Measurements from ENCODE around the gene BCLAF1.
"Not testable (repeated sequence)": the region's sequence is repeated elsewhere in the genome, so short reads cannot be mapped to it uniquely, and the experiment has no call there.

BCLAF1 gene

DNA sequence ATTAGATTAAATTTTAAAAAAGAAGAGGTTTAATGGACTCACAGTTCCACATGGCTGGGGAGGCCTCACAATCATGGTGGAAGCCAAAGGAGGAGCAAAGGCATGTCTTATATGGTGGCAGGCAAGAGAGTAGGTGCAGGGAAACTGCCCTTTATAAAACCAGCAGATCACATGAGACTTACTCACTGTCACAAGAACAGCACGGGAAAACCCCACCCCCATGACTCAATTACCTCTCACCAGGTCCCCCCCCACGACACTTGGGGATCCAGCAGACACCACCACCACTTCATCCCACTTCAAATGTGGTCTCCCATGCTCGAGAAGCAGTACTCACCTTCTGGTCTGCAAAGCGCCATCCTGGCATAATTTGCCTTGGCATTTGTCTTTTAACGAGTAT is 64.2 kb downstream of the BCLAF1 start:
- DNase-seq (ENCODE audit: low spot score), result no peak
- Histone ChIP-seq H3K4me3 (ENCODE audit: low read length in 2 of 2) (no peak overlapping the region), H3K36me3 (replicated peaks in 1 of 2; ENCODE audit: control insufficient read depth in 2 of 2, insufficient read depth in 2 of 2, low read length in 2 of 2) (no peaks in the 10 kb centered on the region), H4K91ac (ENCODE audit: low read depth, low read length, poor library complexity) (no peak overlapping the region), H3K79me1 (ENCODE audit: low read depth, low read length) (no peaks in the 10 kb centered on the region), H3K14ac (ENCODE audit: low read length) (no peak overlapping the region), H2AFZ (ENCODE audit: low read length) (no peak overlapping the region), H3K27me3 (ENCODE audit: control insufficient read depth in 3 of 3, insufficient read depth in 3 of 3, low read depth in 1 of 3, low read length in 3 of 3) (no peaks in the 10 kb centered on the region), H2BK12ac (ENCODE audit: low read length) (no peak overlapping the region), H2AK5ac (ENCODE audit: low read depth, low read length) (no peak overlapping the region), H3K9ac (ENCODE audit: low read depth, low read length, poor library complexity) (no peak overlapping the region), H2BK5ac (ENCODE audit: low read length) (no peak overlapping the region), H4K8ac (ENCODE audit: low read depth, low read length) (no peak overlapping the region), H3K4me1 (ENCODE audit: control insufficient read depth in 2 of 2, insufficient read depth in 1 of 2, low read depth in 1 of 2, low read length in 2 of 2) (no peaks in the 10 kb centered on the region), H3K4me2 (ENCODE audit: insufficient read depth, low read length, poor library complexity, severe bottlenecking) (no peak overlapping the region), H3K9me3 (replicated peaks in 1 of 2; ENCODE audit: control insufficient read depth in 2 of 2, insufficient read depth in 1 of 2, low read depth in 1 of 2, low read length in 2 of 2) (peaks cover 0 to 3% of the 10 kb centered on the region in 2 donors), H3K4ac (ENCODE audit: low read length) (no peak overlapping the region), H3K18ac (ENCODE audit: low read length) (no peak overlapping the region), H2BK15ac (ENCODE audit: low read length) (no peak overlapping the region), H3K23ac (ENCODE audit: low read depth, low read length, poor library complexity) (no peak overlapping the region), H3K27ac (replicated peaks; ENCODE audit: low read length) (no peak overlapping the region), H2BK120ac (ENCODE audit: low read depth, low read length) (no peak overlapping the region)
- no CpG with 5 or more reads among the region's 5 CpGs for WGBS, 2 donors (ENCODE audit: extremely low coverage in 2 of 2, insufficient read length in 2 of 2, insufficient replicate concordance in 1 of 2)

DNA sequence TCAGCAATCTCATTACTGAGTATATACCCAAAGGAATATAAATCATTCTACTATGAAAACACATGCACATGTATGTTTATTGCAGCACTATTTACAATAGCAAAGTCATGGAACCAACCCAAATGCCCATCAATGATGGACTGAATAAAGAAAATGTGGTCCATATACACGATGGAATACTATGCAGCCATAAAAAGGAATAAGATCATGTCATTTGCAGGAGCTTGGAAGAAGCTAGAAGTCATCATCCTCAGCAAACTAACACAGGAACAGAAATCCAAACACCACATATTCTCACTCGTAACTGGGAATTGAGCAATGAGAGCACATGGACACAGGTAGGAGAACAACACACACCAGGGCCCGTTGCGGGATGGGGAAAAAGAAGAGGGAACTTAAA is 64.7 kb downstream of the BCLAF1 start:
- not testable (repeated sequence) for H3K4me1 ChIP-seq (ENCODE audit: control insufficient read depth in 2 of 2, insufficient read depth in 1 of 2, low read depth in 1 of 2, low read length in 2 of 2); H3K9me3 ChIP-seq (replicated peaks in 1 of 2; ENCODE audit: control insufficient read depth in 2 of 2, insufficient read depth in 1 of 2, low read depth in 1 of 2, low read length in 2 of 2); DNase-seq (ENCODE audit: low spot score); H3K14ac ChIP-seq (ENCODE audit: low read length); H3K18ac ChIP-seq (ENCODE audit: low read length); H4K8ac ChIP-seq (ENCODE audit: low read depth, low read length); H4K91ac ChIP-seq (ENCODE audit: low read depth, low read length, poor library complexity); H3K27ac ChIP-seq (replicated peaks; ENCODE audit: low read length); H3K9ac ChIP-seq (ENCODE audit: low read depth, low read length, poor library complexity); H3K4me2 ChIP-seq (ENCODE audit: insufficient read depth, low read length, poor library complexity, severe bottlenecking); H2BK15ac ChIP-seq (ENCODE audit: low read length); H3K36me3 ChIP-seq (replicated peaks in 1 of 2; ENCODE audit: control insufficient read depth in 2 of 2, insufficient read depth in 2 of 2, low read length in 2 of 2); H2BK12ac ChIP-seq (ENCODE audit: low read length); H2BK120ac ChIP-seq (ENCODE audit: low read depth, low read length); H2AK5ac ChIP-seq (ENCODE audit: low read depth, low read length); H3K4ac ChIP-seq (ENCODE audit: low read length); H3K79me1 ChIP-seq (ENCODE audit: low read depth, low read length); H2BK5ac ChIP-seq (ENCODE audit: low read length); H3K4me3 ChIP-seq (ENCODE audit: low read length in 2 of 2); H3K27me3 ChIP-seq (ENCODE audit: control insufficient read depth in 3 of 3, insufficient read depth in 3 of 3, low read depth in 1 of 3, low read length in 3 of 3); H2AFZ ChIP-seq (ENCODE audit: low read length); H3K23ac ChIP-seq (ENCODE audit: low read depth, low read length, poor library complexity)
- no CpG with 5 or more reads among the region's 4 CpGs for WGBS, 2 donors (ENCODE audit: extremely low coverage in 2 of 2, insufficient read length in 2 of 2, insufficient replicate concordance in 1 of 2)

DNA sequence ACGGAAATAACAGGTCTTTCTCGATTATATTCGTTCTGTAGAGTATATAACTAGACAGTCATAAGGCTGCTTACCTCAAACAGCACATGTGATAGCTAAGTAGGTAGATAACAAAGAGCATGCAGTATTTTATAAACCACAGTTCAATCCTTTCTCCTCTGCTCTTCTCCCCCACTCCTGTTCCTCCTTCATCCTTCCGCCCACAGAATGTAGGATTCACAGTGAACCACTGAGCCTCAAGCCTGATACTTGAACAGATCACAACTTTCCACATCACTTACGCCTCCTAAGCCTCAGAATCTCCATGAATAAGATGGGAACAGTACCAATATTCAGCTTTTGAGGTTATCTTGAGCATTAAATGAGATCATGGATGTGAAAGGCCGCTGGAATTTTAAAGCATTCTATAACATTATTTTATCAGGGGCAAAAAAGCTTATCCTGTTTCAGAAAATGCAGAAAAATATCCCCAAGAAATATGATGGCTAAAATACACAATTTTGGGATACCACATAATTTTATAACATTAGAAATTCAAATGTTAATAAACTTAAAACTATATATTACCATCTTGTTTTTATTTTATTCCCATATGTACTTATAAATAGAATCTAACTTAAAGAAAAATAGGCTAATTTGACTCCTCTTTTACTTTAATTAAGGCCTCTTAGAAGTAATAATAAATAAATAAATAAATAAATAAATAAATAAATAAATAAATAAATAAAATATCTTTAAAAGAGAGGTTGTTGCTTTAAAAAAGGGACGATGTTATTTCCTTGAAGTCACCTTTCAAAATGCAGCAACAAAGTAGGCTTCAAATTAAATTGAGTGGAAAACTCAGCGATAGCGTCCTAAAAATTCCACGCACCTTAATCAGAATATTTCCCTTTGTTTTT is 72.9 kb downstream of the BCLAF1 start:
- Histone ChIP-seq H2AK5ac (ENCODE audit: low read depth, low read length) (no peak overlapping the region), H3K4ac (ENCODE audit: low read length) (no peak overlapping the region), H3K79me1 (ENCODE audit: low read depth, low read length) (no peaks in the 10 kb centered on the region), H2BK120ac (ENCODE audit: low read depth, low read length) (no peak overlapping the region), H3K9ac (ENCODE audit: low read depth, low read length, poor library complexity) (no peak overlapping the region), H3K27ac (replicated peaks; ENCODE audit: low read length) (no peak overlapping the region), H3K27me3 (ENCODE audit: control insufficient read depth in 3 of 3, insufficient read depth in 3 of 3, low read depth in 1 of 3, low read length in 3 of 3) (no peaks in the 10 kb centered on the region), H3K18ac (ENCODE audit: low read length) (no peak overlapping the region), H3K23ac (ENCODE audit: low read depth, low read length, poor library complexity) (no peak overlapping the region), H2AFZ (ENCODE audit: low read length) (no peak overlapping the region), H2BK5ac (ENCODE audit: low read length) (no peak overlapping the region), H3K36me3 (replicated peaks in 1 of 2; ENCODE audit: control insufficient read depth in 2 of 2, insufficient read depth in 2 of 2, low read length in 2 of 2) (no peaks in the 10 kb centered on the region), H3K4me3 (ENCODE audit: low read length in 2 of 2) (no peak overlapping the region), H4K8ac (ENCODE audit: low read depth, low read length) (no peak overlapping the region), H3K4me2 (ENCODE audit: insufficient read depth, low read length, poor library complexity, severe bottlenecking) (no peak overlapping the region), H2BK15ac (ENCODE audit: low read length) (no peak overlapping the region), H3K14ac (ENCODE audit: low read length) (no peak overlapping the region), H4K91ac (ENCODE audit: low read depth, low read length, poor library complexity) (no peak overlapping the region), H3K4me1 (ENCODE audit: control insufficient read depth in 2 of 2, insufficient read depth in 1 of 2, low read depth in 1 of 2, low read length in 2 of 2) (no peaks in the 10 kb centered on the region), H2BK12ac (ENCODE audit: low read length) (no peak overlapping the region), H3K9me3 (replicated peaks in 1 of 2; ENCODE audit: control insufficient read depth in 2 of 2, insufficient read depth in 1 of 2, low read depth in 1 of 2, low read length in 2 of 2) (peaks cover 0 to 3% of the 10 kb centered on the region in 2 donors)
- no CpG with 5 or more reads among the region's 10 CpGs for WGBS, 2 donors (ENCODE audit: extremely low coverage in 2 of 2, insufficient read length in 2 of 2, insufficient replicate concordance in 1 of 2)
- DNase-seq (ENCODE audit: low spot score), result no peak

DNA sequence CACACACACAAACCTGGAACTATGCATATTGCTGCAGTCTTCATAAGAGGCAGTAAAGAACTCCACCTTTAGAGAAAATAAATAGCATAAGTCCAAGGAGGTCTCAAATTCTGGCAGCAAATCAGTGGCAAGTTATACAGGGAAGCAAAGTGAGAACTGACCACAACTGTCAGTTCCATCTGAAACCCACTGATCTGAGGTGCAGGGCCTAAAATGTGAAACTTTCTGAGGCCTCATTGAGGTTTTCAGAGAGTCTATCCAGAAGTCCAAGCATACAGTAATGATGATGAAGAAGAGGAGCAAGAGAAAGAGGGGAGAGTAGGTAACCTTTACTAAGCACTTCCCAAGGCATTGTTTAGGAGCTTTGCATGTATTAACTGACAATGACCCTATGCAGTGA is 75.8 kb downstream of the BCLAF1 start:
- Histone ChIP-seq H3K27me3 (ENCODE audit: control insufficient read depth in 3 of 3, insufficient read depth in 3 of 3, low read depth in 1 of 3, low read length in 3 of 3) (no peaks in the 10 kb centered on the region), H3K9me3 (replicated peaks in 1 of 2; ENCODE audit: control insufficient read depth in 2 of 2, insufficient read depth in 1 of 2, low read depth in 1 of 2, low read length in 2 of 2) (no peaks in the 10 kb centered on the region), H2BK5ac (ENCODE audit: low read length) (no peak overlapping the region), H4K8ac (ENCODE audit: low read depth, low read length) (no peak overlapping the region), H3K27ac (replicated peaks; ENCODE audit: low read length) (no peak overlapping the region), H3K4me3 (ENCODE audit: low read length in 2 of 2) (no peak overlapping the region), H2BK12ac (ENCODE audit: low read length) (no peak overlapping the region), H4K91ac (ENCODE audit: low read depth, low read length, poor library complexity) (no peak overlapping the region), H2BK15ac (ENCODE audit: low read length) (no peak overlapping the region), H3K18ac (ENCODE audit: low read length) (no peak overlapping the region), H3K14ac (ENCODE audit: low read length) (no peak overlapping the region), H3K4ac (ENCODE audit: low read length) (no peak overlapping the region), H3K36me3 (replicated peaks in 1 of 2; ENCODE audit: control insufficient read depth in 2 of 2, insufficient read depth in 2 of 2, low read length in 2 of 2) (no peaks in the 10 kb centered on the region), H2AK5ac (ENCODE audit: low read depth, low read length) (no peak overlapping the region), H3K23ac (ENCODE audit: low read depth, low read length, poor library complexity) (no peak overlapping the region), H3K4me1 (ENCODE audit: control insufficient read depth in 2 of 2, insufficient read depth in 1 of 2, low read depth in 1 of 2, low read length in 2 of 2) (no peaks in the 10 kb centered on the region), H3K9ac (ENCODE audit: low read depth, low read length, poor library complexity) (no peak overlapping the region), H2BK120ac (ENCODE audit: low read depth, low read length) (no peak overlapping the region), H3K4me2 (ENCODE audit: insufficient read depth, low read length, poor library complexity, severe bottlenecking) (no peak overlapping the region), H3K79me1 (ENCODE audit: low read depth, low read length) (no peaks in the 10 kb centered on the region), H2AFZ (ENCODE audit: low read length) (no peak overlapping the region)
- DNase-seq (ENCODE audit: low spot score), result no peak

All from neuronal stem cell (in vitro differentiated cells).